ENCODE data around the gene DCTN5. TPM values are rescaled to one million over a fixed set of nuclear protein-coding genes. Genes with fewer than 3 reads are reported as not detected.

Gene DCTN5
- total and polyA plus RNA-seq, 2 donors, result 15.8 to 34.8 TPM

GRCh38 chr16:23670137-23670776 is 29.0 kb downstream of the DCTN5 start:
- Histone ChIP-seq H3K9me3 (ENCODE audit: control insufficient read depth in 2 of 2, insufficient read depth in 1 of 2, low read length in 1 of 2) (no peaks in the 10 kb centered on the region), H3K27ac (ENCODE audit: low read depth in 1 of 2, low read length in 1 of 2) (no peak overlapping the region), H3K4me1 (ENCODE audit: control insufficient read depth in 2 of 2, insufficient read depth in 2 of 2, low read length in 2 of 2) (no peaks in the 10 kb centered on the region), H3K36me3 (ENCODE audit: control insufficient read depth in 2 of 2, insufficient read depth in 2 of 2, low read length in 1 of 2) (peaks cover 56 to 62% of the 10 kb centered on the region in 2 donors), H3K27me3 (ENCODE audit: control insufficient read depth in 2 of 2, insufficient read depth in 1 of 2, low read length in 1 of 2) (no peaks in the 10 kb centered on the region), H3K4me3 (ENCODE audit: low read length in 2 of 2) (no peak overlapping the region)
- 98% methylated on average over 4 of the region's 4 CpGs for WGBS
- DNase-seq (ENCODE audit: low read depth in 6 of 9, low spot score in 9 of 9), result peak in 1 of 9 donors; percentile 16

GRCh38 chr16:23673971-23674614 is 32.8 kb downstream of the DCTN5 start:
- DNase-seq (ENCODE audit: low read depth in 6 of 9, low spot score in 9 of 9), result no peak
- Histone ChIP-seq H3K27me3 (ENCODE audit: control insufficient read depth in 2 of 2, insufficient read depth in 1 of 2, low read length in 1 of 2) (no peaks in the 10 kb centered on the region), H3K9me3 (ENCODE audit: control insufficient read depth in 2 of 2, insufficient read depth in 1 of 2, low read length in 1 of 2) (no peaks in the 10 kb centered on the region), H3K27ac (ENCODE audit: low read depth in 1 of 2, low read length in 1 of 2) (no peak overlapping the region), H3K36me3 (ENCODE audit: control insufficient read depth in 2 of 2, insufficient read depth in 2 of 2, low read length in 1 of 2) (peaks cover 21 to 33% of the 10 kb centered on the region in 2 donors), H3K4me1 (ENCODE audit: control insufficient read depth in 2 of 2, insufficient read depth in 2 of 2, low read length in 2 of 2) (peaks cover 7 to 8% of the 10 kb centered on the region in 2 donors), H3K4me3 (ENCODE audit: low read length in 2 of 2) (no peak overlapping the region)
- 95% methylated on average over 8 of the region's 8 CpGs for WGBS

GRCh38 chr16:23676924-23677480 is 35.7 kb downstream of the DCTN5 start:
- H3K4me3 ChIP-seq (ENCODE audit: low read length in 2 of 2), result no peak overlapping the region
- H3K27me3 ChIP-seq (ENCODE audit: control insufficient read depth in 2 of 2, insufficient read depth in 1 of 2, low read length in 1 of 2), result no peaks in the 10 kb centered on the region
- WGBS, result 97% methylated on average over 2 of the region's 2 CpGs
- H3K27ac ChIP-seq (ENCODE audit: low read depth in 1 of 2, low read length in 1 of 2), result no peak overlapping the region
- H3K4me1 ChIP-seq (ENCODE audit: control insufficient read depth in 2 of 2, insufficient read depth in 2 of 2, low read length in 2 of 2), result peaks cover 18 to 33% of the 10 kb centered on the region in 2 donors
- DNase-seq (ENCODE audit: low read depth in 6 of 9, low spot score in 9 of 9), result no peak
- peaks cover 20 to 26% of the 10 kb centered on the region in 2 donors for H3K36me3 ChIP-seq (ENCODE audit: control insufficient read depth in 2 of 2, insufficient read depth in 2 of 2, low read length in 1 of 2)
- no peaks in the 10 kb centered on the region for H3K9me3 ChIP-seq (ENCODE audit: control insufficient read depth in 2 of 2, insufficient read depth in 1 of 2, low read length in 1 of 2)

GRCh38 chr16:23678430-23679273 is 37.4 kb downstream of the DCTN5 start, which contains the start of gene PLK1:
PLK1 (plus strand) TSS chr16:23678889; CDS start chr16:23678933, 44 bp downstream.
- no peaks in the 10 kb centered on the region for H3K27me3 ChIP-seq (ENCODE audit: control insufficient read depth in 2 of 2, insufficient read depth in 1 of 2, low read length in 1 of 2)
- no peaks in the 10 kb centered on the region for H3K9me3 ChIP-seq (ENCODE audit: control insufficient read depth in 2 of 2, insufficient read depth in 1 of 2, low read length in 1 of 2)
- peak within 1 kb of the TSS; percentile 75 to 80 for H3K4me3 ChIP-seq (ENCODE audit: low read length in 2 of 2)
- peak within 1 kb of the TSS in 1 of 2 donors; percentile 72 for H3K27ac ChIP-seq (ENCODE audit: low read depth in 1 of 2, low read length in 1 of 2)
- 1% methylated on average over 75 of the region's 75 CpGs for WGBS
- peak; percentile 68 to 93 (median 79) for DNase-seq (ENCODE audit: low read depth in 6 of 9, low spot score in 9 of 9)
- peaks cover 21 to 33% of the 10 kb centered on the region in 2 donors for H3K4me1 ChIP-seq (ENCODE audit: control insufficient read depth in 2 of 2, insufficient read depth in 2 of 2, low read length in 2 of 2)
- peaks cover 23 to 30% of the 10 kb centered on the region in 2 donors for H3K36me3 ChIP-seq (ENCODE audit: control insufficient read depth in 2 of 2, insufficient read depth in 2 of 2, low read length in 1 of 2)

- Histone ChIP-seq H3K27ac (ENCODE audit: low read depth in 1 of 2, low read length in 1 of 2) (peak overlapping the region in 1 of 2 donors; percentile 68), H3K4me3 (ENCODE audit: low read length in 2 of 2) (peak overlapping the region; percentile 75 to 80), H3K4me1 (ENCODE audit: control insufficient read depth in 2 of 2, insufficient read depth in 2 of 2, low read length in 2 of 2) (peaks cover 21 to 33% of the 10 kb centered on the region in 2 donors), H3K9me3 (ENCODE audit: control insufficient read depth in 2 of 2, insufficient read depth in 1 of 2, low read length in 1 of 2) (no peaks in the 10 kb centered on the region), H3K36me3 (ENCODE audit: control insufficient read depth in 2 of 2, insufficient read depth in 2 of 2, low read length in 1 of 2) (peaks cover 31 to 34% of the 10 kb centered on the region in 2 donors), H3K27me3 (ENCODE audit: control insufficient read depth in 2 of 2, insufficient read depth in 1 of 2, low read length in 1 of 2) (no peaks in the 10 kb centered on the region)
- 16% methylated on average over 24 of the region's 24 CpGs for WGBS
- DNase-seq (ENCODE audit: low read depth in 6 of 9, low spot score in 9 of 9), result peak in 2 of 9 donors; percentile 23 to 30
Measured at GRCh38 chr16:23679274-23679985, 38.2 kb downstream of the DCTN5 start.

GRCh38 chr16:23679986-23680336 is 38.7 kb downstream of the DCTN5 start:
- no peaks in the 10 kb centered on the region for H3K27me3 ChIP-seq (ENCODE audit: control insufficient read depth in 2 of 2, insufficient read depth in 1 of 2, low read length in 1 of 2)
- 77% methylated on average over 6 of the region's 6 CpGs for WGBS
- peak overlapping the region in 1 of 2 donors; percentile 47 for H3K27ac ChIP-seq (ENCODE audit: low read depth in 1 of 2, low read length in 1 of 2)
- peaks cover 31 to 36% of the 10 kb centered on the region in 2 donors for H3K36me3 ChIP-seq (ENCODE audit: control insufficient read depth in 2 of 2, insufficient read depth in 2 of 2, low read length in 1 of 2)
- H3K4me1 ChIP-seq (ENCODE audit: control insufficient read depth in 2 of 2, insufficient read depth in 2 of 2, low read length in 2 of 2), result peaks cover 21 to 33% of the 10 kb centered on the region in 2 donors
- H3K4me3 ChIP-seq (ENCODE audit: low read length in 2 of 2), result peak overlapping the region; percentile 75 to 80
- DNase-seq (ENCODE audit: low read depth in 6 of 9, low spot score in 9 of 9), result no peak
- no peaks in the 10 kb centered on the region for H3K9me3 ChIP-seq (ENCODE audit: control insufficient read depth in 2 of 2, insufficient read depth in 1 of 2, low read length in 1 of 2)

- no peak for DNase-seq (ENCODE audit: low read depth in 6 of 9, low spot score in 9 of 9)
- H3K4me1 ChIP-seq (ENCODE audit: control insufficient read depth in 2 of 2, insufficient read depth in 2 of 2, low read length in 2 of 2), result peaks cover 21 to 33% of the 10 kb centered on the region in 2 donors
- H3K27me3 ChIP-seq (ENCODE audit: control insufficient read depth in 2 of 2, insufficient read depth in 1 of 2, low read length in 1 of 2), result no peaks in the 10 kb centered on the region
- H3K9me3 ChIP-seq (ENCODE audit: control insufficient read depth in 2 of 2, insufficient read depth in 1 of 2, low read length in 1 of 2), result no peaks in the 10 kb centered on the region
- no peak overlapping the region for H3K27ac ChIP-seq (ENCODE audit: low read depth in 1 of 2, low read length in 1 of 2)
- WGBS, result 97% methylated on average over 1 of the region's 1 CpG
- H3K4me3 ChIP-seq (ENCODE audit: low read length in 2 of 2), result no peak overlapping the region
- peaks cover 39 to 55% of the 10 kb centered on the region in 2 donors for H3K36me3 ChIP-seq (ENCODE audit: control insufficient read depth in 2 of 2, insufficient read depth in 2 of 2, low read length in 1 of 2)
Measured at GRCh38 chr16:23682181-23682580, 40.9 kb downstream of the DCTN5 start.

- Histone ChIP-seq H3K36me3 (ENCODE audit: control insufficient read depth in 2 of 2, insufficient read depth in 2 of 2, low read length in 1 of 2) (peaks cover 52 to 68% of the 10 kb centered on the region in 2 donors), H3K4me3 (ENCODE audit: low read length in 2 of 2) (no peak overlapping the region)
- 96% methylated on average over 3 of the region's 3 CpGs for WGBS
Measured at GRCh38 chr16:23683487-23683886, 42.2 kb downstream of the DCTN5 start.

More at GRCh38 chr16:23683487-23683886, 42.2 kb downstream of the DCTN5 start:
- H3K27me3 ChIP-seq (ENCODE audit: control insufficient read depth in 2 of 2, insufficient read depth in 1 of 2, low read length in 1 of 2), result no peaks in the 10 kb centered on the region
- DNase-seq (ENCODE audit: low read depth in 6 of 9, low spot score in 9 of 9), result no peak
- H3K27ac ChIP-seq (ENCODE audit: low read depth in 1 of 2, low read length in 1 of 2), result no peak overlapping the region
- no peaks in the 10 kb centered on the region for H3K9me3 ChIP-seq (ENCODE audit: control insufficient read depth in 2 of 2, insufficient read depth in 1 of 2, low read length in 1 of 2)
- peaks cover 16 to 29% of the 10 kb centered on the region in 2 donors for H3K4me1 ChIP-seq (ENCODE audit: control insufficient read depth in 2 of 2, insufficient read depth in 2 of 2, low read length in 2 of 2)
